ENCODE measurements around the gene ARHGAP27.

DNA sequence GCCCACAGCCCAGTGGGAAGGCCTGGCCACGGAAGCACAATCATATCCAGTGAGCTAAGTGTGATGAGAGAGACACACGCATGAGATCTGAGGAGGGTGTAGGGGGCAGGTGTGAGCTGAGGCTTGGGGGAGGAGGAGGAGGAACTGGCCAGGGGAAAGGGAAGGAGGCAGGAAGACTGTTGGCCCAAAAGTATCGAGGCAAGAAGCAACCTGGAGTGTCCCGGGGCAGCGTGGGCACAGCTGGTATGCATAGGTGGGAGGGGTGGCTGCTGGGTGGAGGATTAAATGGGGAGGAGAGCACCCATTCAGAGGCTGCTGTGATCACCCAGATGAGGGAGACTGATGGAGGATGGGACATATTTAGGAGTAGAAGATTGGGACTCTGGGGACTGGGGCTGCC is 41.4 kb downstream of the ARHGAP27 start:
- TF ChIP-seq, protein P1, sequence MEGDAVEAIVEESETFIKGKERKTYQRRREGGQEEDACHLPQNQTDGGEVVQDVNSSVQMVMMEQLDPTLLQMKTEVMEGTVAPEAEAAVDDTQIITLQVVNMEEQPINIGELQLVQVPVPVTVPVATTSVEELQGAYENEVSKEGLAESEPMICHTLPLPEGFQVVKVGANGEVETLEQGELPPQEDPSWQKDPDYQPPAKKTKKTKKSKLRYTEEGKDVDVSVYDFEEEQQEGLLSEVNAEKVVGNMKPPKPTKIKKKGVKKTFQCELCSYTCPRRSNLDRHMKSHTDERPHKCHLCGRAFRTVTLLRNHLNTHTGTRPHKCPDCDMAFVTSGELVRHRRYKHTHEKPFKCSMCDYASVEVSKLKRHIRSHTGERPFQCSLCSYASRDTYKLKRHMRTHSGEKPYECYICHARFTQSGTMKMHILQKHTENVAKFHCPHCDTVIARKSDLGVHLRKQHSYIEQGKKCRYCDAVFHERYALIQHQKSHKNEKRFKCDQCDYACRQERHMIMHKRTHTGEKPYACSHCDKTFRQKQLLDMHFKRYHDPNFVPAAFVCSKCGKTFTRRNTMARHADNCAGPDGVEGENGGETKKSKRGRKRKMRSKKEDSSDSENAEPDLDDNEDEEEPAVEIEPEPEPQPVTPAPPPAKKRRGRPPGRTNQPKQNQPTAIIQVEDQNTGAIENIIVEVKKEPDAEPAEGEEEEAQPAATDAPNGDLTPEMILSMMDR (IDR thresholded peaks at IDR 0.05; ENCODE audit: poor library complexity): no peak
- no peak for TF ChIP-seq EZH2 (IDR thresholded peaks at IDR 0.05; ENCODE audit: borderline replicate concordance)
- no peak for TF ChIP-seq EZH2phosphoT487 (IDR thresholded peaks at IDR 0.05; ENCODE audit: low read depth, severe bottlenecking, unreplicated experiment)

Measured in hepatocyte (in vitro differentiated cells).